Fibroblast of mammary gland (primary cell): ENCODE results near the gene SORCS3.
"Not testable (repeated sequence)": the region's sequence is repeated elsewhere in the genome, so short reads cannot be mapped to it uniquely, and the experiment has no call there.

ENCODE experiments used
- DNase-seq: peaks from one replicate; pipeline ENCODE4 v3.0.0-alpha.2; 2010; ENCODE audit warnings: low read depth
- H3K4me3 ChIP-seq: 2 replicates; pipeline ENCODE4 v1.5.1; 2011; ENCODE audit warnings: low read depth, mild to moderate bottlenecking, low read length, moderate library complexity; ENCODE audit not compliant: control insufficient read depth
- TF ChIP-seq, protein P1 (sequence below): conservative IDR thresholded peaks from 2 replicates; pipeline ENCODE4 v1.5.1; 2011; ENCODE audit warnings: low read depth, low read length, inconsistent platforms; ENCODE audit not compliant: control insufficient read depth, insufficient read depth

The SORCS3 gene

GRCh38 chr10:104706886-104707285 lies 65.8 kb downstream of the SORCS3 start:
- no peak for DNase-seq
- TF ChIP-seq, protein P1, sequence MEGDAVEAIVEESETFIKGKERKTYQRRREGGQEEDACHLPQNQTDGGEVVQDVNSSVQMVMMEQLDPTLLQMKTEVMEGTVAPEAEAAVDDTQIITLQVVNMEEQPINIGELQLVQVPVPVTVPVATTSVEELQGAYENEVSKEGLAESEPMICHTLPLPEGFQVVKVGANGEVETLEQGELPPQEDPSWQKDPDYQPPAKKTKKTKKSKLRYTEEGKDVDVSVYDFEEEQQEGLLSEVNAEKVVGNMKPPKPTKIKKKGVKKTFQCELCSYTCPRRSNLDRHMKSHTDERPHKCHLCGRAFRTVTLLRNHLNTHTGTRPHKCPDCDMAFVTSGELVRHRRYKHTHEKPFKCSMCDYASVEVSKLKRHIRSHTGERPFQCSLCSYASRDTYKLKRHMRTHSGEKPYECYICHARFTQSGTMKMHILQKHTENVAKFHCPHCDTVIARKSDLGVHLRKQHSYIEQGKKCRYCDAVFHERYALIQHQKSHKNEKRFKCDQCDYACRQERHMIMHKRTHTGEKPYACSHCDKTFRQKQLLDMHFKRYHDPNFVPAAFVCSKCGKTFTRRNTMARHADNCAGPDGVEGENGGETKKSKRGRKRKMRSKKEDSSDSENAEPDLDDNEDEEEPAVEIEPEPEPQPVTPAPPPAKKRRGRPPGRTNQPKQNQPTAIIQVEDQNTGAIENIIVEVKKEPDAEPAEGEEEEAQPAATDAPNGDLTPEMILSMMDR: no peak
- H3K4me3 ChIP-seq: no peak overlapping the region

GRCh38 chr10:104707602-104708459 lies 66.7 kb downstream of the SORCS3 start:
- no peak overlapping the region for H3K4me3 ChIP-seq
- TF ChIP-seq, protein P1: no peak
- no peak for DNase-seq

- no peak overlapping the region for H3K4me3 ChIP-seq
- TF ChIP-seq, protein P1: no peak
- no peak for DNase-seq
Observed at GRCh38 chr10:104711302-104711721, 70.2 kb downstream of the SORCS3 start.

DNA sequence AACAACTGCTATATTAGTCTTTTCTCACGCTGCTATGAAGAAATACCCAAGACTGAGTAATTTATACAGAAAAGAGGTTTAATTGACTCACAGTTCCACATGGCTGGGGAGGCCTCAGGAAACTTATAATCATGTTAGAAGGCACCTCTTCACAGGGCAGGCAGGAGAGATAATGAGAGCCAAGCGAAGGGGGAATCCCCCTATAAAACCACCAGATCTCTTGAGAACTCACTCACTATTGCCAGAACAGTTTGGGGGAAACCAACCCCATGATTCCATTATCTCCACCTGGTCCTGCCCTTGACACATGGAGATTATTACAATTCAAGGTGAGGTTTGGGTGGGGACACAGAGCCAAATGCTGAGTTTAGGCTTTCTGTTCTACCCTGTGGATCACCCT lies 89.5 kb downstream of the SORCS3 start:
- not testable (repeated sequence) for H3K4me3 ChIP-seq, DNase-seq

DNA sequence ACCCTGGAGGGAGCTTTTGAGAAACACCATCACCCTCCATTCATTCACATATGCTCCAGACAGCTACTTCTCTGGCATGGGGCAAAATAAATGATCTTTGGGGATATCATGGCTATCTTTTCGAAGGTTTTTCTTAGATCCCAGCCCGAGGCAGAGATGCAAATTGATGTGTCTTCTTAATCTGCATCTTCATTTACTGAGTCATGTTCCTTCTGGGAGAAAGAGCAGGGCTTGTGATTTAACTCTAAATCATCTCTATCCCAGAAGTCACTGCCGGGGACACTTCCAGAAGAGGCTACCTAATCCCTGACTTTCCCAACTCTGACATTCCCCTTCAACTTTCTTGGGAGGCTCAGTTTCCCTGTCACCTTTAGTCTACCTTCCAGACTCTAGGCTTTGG lies 90.1 kb downstream of the SORCS3 start:
- H3K4me3 ChIP-seq: no peak overlapping the region
- TF ChIP-seq, protein P1: no peak
- DNase-seq: no peak

- DNase-seq: no peak
- no peak overlapping the region for H3K4me3 ChIP-seq
- TF ChIP-seq, protein P1: no peak
Observed at GRCh38 chr10:104732222-104732621, 91.1 kb downstream of the SORCS3 start.

DNA sequence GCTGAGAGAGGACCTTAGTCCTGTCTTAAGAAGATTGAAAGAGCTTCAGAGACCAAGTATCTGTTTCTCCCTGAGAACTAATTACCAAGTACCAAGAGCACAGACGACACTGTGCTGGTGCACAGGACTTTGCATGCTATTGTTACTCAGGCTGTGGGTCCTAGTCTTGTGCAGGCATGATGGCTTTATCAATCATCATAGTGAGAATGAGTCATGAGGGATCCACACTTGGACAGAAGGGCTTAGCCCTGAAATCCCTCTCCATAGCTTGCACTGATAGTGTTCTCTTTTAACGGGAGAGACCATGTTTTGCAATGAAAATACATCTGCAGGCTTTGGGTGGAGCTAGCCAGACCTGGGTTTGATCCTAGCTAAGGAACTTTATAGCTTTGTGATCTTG lies 93.3 kb downstream of the SORCS3 start:
- H3K4me3 ChIP-seq: no peak overlapping the region
- DNase-seq: no peak
- TF ChIP-seq, protein P1: no peak
